NCI-H146 treated with DMSO at 0.1 percent for 48 hours (cell line): ENCODE results near the gene FGF19.
"Not testable (repeated sequence)": the region's sequence is repeated elsewhere in the genome, so short reads cannot be mapped to it uniquely, and the experiment has no call there.

Experiments
- DNase-seq: peaks from one replicate; lab custom pipeline; 2025; ENCODE audit not compliant: unreplicated experiment; lab: John Stamatoyannopoulos, UW

The FGF19 gene

DNA sequence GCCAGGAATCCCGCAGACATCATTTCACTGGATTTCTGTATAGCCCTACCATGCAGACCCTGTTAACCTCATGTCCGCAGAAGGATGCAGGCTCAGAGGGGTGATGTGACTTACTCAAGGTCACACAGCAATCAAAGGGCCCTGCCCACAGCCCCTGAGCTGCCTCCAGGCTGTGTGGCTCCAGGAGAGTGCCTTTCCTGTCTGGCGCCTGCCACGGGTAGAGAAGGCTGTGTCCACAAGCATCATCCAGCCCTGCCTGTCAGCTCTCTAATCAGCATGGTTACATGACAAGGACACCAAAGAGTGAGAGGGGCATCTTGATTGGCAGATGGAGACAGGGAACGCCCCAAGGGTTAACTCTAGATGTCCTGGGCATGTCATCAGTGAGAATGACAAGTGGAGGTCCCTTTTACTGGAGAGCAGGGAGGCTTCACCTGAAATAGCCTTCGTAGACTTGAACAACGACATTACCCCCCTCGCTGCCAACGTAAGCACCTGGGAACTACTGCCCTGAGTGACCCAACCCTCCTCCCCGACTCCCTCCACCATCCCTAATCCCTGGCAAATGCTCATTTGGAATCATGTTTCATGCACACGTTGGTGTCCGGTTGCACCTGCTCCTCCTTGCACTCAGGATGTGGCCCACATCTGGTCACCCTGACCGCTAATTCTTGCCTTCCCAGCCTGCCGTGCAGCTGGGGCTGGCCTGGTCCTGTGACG is 6.9 kb downstream of the FGF19 start:
- no peak for DNase-seq

DNA sequence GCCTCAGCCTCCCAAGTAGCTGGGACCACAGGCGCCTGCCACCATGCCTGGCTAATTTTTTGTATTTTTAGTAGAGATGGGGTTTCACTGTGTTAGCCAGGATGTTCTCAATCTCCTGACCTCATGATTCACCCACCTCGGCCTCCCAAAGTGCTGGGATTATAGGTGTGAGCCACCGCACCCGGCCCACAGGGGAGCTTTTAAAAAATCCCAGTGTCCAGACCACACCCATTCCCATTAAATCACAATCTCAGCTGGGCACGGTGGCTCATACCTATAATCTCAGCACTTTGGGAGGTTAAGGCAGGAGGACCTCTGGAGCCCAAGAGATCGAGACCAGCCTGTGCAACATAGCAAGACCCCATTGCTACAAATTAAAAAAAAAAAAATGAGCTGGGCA is 7.8 kb downstream of the FGF19 start:
- DNase-seq, result not testable (repeated sequence)

GRCh38 chr11:69695581-69695980 is 8.2 kb downstream of the FGF19 start:
- DNase-seq, result no peak

DNA sequence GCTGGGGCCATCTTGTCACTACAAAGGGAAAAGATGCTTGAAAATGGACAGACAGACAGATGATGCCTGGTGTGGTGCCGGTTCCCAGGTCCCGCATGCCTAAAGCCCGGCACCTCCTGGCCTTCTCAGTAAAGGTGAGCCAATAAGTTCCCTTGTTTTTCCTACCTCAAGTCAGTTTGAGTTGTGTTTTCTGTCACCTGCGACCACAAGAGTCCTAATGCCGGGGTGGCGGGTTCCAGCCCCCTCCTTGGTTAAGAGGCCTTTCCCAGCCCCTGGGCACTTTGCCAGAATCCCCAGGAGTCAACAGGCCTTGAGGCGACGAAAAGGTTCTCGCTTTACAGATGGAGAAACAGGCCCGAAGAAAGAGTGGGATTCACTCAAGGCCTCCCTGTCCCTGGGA is 9.0 kb downstream of the FGF19 start:
- DNase-seq, result no peak

GRCh38 chr11:69692422-69692821 is 11.4 kb downstream of the FGF19 start:
- no peak for DNase-seq

GRCh38 chr11:69691463-69691862 is 12.4 kb downstream of the FGF19 start:
- no peak for DNase-seq

DNA sequence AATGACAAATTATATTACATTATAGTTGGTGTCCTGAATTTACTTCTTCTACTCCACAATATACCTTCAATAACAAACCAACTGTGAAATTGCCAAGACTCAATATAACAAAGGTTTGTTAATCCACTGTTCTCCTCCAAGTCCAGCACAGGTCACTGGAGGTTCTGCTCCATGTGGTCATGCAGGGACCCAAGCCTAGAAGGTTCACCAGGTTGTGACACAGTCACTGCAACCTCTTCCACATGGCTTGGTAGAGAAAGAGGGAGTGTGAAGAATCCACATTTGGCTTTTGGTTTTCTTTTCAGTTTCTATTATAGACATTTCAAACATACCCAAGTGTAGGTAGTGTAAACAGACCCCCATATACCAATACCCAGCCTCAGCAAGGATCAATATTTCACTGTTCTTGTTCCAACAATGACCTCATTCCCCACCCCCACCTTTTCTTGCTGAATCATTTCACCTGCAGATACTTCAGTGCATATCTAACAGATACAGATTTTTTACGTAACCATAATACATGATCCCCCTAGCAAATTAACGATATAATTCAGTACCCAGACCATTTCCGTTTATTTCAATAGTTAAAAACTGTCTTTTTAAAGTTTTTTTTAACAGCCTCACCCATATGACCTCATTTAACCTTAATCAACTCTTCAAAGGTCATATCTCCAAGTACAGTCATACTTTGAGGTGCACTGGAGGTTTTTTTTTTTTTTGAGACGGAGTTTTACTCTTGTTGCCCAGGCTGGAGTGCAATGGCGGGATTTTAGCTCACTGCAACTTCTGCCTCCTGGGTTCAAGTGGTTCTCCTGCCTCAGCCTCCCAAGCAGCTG is 14.1 kb downstream of the FGF19 start:
- DNase-seq, result no peak

DNA sequence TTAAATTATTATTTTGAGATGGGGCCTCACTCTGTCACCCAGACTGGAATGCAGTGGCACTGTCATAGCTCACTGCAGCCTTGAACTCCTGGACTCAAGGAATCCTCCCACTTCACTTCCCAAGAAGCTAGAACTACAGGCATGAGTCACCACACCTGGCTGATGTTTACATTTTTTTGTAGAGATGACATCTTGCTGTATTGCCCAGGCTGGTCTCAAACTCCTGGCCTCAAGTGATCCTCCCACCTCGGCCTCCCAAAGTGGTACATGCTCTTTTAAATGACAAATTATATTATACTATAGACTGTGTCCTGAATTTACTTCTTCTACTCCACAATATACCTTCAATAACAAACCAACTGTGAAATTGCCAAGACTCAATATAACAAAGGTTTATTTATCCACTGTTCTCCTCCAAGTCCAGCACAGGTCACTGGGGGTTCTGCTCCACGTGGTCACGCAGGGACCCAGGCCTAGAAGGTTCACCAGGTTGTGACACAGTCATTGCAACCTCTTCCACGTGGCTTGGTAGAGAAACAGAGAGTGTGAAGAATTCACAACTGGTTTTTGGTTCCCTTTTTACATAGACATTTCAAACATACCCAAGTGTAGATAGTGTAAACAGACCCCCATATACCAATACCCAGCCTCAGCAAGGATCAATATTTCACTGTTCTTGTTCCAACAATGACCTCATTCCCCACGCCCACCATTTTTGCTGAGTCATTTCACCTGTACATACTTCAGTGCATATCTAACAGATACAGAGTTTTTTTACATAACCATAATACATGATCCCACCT is 15.7 kb downstream of the FGF19 start:
- DNase-seq, result not testable (repeated sequence)

GRCh38 chr11:69686856-69687255 is 17.0 kb downstream of the FGF19 start:
- DNase-seq, result no peak

DNA sequence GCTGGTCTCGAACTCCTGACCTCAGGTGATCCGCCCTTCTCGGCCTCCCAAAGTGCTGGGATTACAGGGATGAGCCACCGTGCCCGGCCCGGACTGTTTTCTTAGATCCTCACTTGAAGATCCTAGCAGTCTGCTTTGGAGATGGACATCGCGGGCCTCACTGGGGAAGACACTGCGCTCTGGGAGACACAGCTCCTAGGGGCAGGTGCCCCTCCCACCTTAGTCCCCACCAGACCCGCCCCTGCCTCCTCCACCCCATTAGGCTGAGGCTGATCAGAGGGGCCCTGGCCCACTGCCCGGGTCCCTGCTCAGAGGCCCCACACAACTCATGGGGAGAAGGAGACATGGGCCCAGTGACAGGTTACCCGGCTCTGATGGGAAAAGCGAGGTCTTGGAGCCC is 17.4 kb downstream of the FGF19 start:
- no peak for DNase-seq

DNA sequence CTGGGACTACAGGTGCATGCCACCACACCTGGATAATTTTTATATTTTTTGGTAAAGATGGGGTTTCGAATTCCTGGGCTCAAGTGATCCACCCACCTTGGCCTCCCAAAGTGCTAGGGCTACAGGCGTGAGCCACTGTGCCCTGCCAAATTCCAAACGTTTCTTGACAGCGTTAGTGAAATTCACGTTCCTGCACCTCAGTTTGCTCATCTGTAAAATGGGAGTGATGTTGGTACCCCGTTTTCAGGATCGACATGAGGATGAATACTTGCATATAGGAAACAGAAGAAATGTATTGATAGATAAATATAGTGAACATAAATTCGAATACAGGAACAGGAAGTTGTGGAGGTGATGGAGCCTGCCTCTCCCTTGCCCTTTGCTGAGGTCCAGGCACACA is 18.5 kb downstream of the FGF19 start:
- no peak for DNase-seq

GRCh38 chr11:69684651-69685050 is 19.2 kb downstream of the FGF19 start:
- DNase-seq, result no peak

DNA sequence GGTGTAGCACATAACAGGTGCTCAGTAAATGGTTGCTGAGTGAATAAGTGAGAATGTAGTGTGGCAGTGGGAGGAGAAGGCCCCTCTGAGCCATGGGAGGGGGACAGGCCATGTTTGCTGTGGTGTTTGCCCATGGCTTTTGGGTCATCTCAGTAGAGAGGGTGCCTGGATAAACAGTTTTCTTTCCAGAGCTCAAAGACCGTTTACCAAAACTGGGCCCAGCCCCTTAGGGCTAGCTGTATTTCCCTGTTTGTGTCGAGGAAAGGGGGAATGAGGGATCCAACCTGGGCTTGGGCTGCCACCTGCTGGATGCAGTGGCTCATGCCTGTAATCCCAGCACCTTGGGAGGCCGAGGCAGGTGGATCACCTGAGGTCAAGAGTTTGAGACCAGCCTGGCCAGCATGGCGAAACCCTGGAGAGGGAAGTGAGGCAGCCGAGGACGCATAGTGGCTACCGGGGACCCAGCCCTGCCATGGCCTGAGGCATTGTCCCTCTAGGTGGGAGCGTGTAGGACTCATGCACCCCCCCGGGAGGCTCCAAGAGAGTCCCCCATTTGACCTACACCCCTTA is 20.0 kb downstream of the FGF19 start:
- no peak for DNase-seq

- no peak for DNase-seq
These were observed 21.0 kb downstream of the FGF19 start for GRCh38 chr11:69682681-69683326.

DNA sequence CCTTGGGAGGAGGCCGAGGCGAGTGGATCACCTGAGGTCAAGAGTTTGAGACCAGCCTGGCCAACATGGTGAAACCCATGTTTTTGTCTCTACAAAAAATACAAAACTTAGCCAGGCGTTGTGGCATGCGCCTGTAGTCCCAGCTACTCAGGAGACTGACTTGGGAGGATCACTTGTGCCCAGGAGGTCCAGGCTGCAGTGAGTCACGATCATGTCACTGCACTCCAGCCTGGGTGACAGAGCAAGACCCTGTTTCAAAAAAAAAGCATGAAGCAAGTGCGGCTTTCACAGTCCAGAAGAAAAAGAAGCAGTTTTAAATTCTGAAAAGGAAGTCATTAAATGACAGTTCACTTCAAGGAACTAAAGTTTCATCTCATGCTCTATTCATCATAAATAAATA is 21.6 kb downstream of the FGF19 start:
- DNase-seq, result no peak

DNA sequence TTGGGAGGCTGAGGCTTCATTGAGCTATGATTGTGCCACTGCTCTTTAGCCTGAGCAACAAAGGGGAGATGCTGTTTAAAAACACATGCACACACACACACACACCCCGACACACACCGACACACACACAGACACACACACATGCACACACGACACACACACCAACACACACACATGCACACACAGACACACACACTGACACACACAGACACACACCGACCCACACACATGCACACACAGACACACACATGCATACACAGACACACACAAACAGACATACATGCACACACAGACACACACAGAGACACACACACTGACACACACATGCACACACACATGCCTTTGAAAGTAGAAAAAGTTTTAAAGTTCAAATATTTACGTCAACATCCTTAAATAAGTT is 23.1 kb downstream of the FGF19 start:
- no peak for DNase-seq

- no peak for DNase-seq
These were observed 26.1 kb downstream of the FGF19 start for GRCh38 chr11:69677749-69678148.

DNA sequence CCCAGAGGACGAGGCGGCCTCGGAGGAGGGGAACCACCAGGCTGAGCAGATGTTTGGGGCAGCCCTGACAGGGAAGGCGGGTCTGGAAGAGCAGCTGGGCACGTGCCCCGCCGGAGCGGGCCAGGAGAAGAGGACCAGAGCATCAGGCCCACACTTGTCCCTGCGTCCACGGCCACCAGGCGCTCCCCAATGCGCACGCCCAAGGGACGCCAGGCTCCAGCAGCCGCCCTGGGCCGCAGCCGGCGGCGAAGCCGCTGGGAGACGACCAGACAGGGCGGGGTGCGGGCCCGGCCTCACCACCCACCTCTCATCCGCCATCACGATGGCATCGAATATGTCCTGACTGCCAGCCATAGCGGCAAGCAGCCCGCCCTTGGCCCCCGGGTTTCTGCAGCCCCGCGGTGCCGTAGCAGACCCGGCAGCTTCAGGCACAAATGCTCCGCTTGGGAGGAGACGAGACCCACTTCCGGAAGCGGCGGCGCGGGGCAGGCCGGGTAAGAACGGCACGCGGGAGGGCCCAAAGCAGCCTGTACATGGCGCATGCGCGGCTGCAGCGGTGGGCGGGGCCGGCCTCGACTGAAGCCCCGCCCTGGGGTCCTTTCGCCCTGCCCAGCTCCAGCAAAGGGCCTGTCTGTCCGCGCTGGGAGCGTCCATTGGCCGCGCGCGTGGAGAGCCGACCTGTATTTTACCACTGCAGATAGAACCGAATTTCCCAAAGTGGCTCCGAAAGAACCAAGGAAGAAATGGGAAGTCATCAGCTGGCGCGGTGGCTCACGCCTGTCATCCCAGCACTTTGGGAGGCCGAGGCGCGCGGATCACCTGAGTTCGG is 28.7 kb downstream of the FGF19 start, which contains the start of gene LTO1:
Gene LTO1, minus strand, starts transcription at position 468 of the 829 bp plus-strand sequence. Its CDS starts 114 bp downstream, at position 354.
- DNase-seq, result peak; percentile 89

- no peak for DNase-seq
These were observed 29.4 kb downstream of the FGF19 start for GRCh38 chr11:69674267-69674885.
